Gastrocnemius medialis (tissue), 4 donors: ENCODE data around the gene POGK. TPM values are rescaled to one million over a fixed set of nuclear protein-coding genes. Genes with fewer than 3 reads are reported as not detected.

Experiments used
- ATAC-seq, 2 donors: fragments of 150-250 bp; one replicate each; pipeline ENCODE4 v1.9.1; 2016
- DNase-seq, 2 donors: peaks; one replicate each; pipeline ENCODE4 v3.0.0-alpha.2; 2019
- H3K27ac ChIP-seq, 4 donors: fragments of 200-600 bp; sonication (generic); 1 replicate in 1 of 4; 2 replicates in 3 of 4; pipeline ENCODE4 v1.5.1; 2016 to 2018; ENCODE audit warnings: mild to moderate bottlenecking in 2 of 4, moderate library complexity in 1 of 4
- H3K27me3 ChIP-seq, 3 donors: fragments of 200-600 bp; sonication (generic) in 2 of 3; 1 replicate in 1 of 3; 2 replicates in 2 of 3; pipeline versions ENCODE4 v1.5.1 to v1.6.0; 2016 to 2019; ENCODE audit warnings: mild to moderate bottlenecking in 1 of 3, moderate library complexity in 1 of 3
- H3K36me3 ChIP-seq, 2 donors: fragments of 200-600 bp; sonication (generic) in 1 of 2; one replicate each; pipeline ENCODE4 v1.5.1; 2017 to 2018
- H3K4me1 ChIP-seq, 2 donors: fragments of 200-600 bp; sonication (generic) in 1 of 2; one replicate each; pipeline ENCODE4 v1.5.1; 2016 to 2017; ENCODE audit warnings: mild to moderate bottlenecking in 2 of 2
- H3K4me3 ChIP-seq, 4 donors: fragments of 200-600 bp; sonication (generic) in 3 of 4; 1 replicate in 1 of 4; 2 replicates in 3 of 4; pipeline ENCODE4 v1.5.1; 2016 to 2019; ENCODE audit warnings: mild to moderate bottlenecking in 2 of 4
- H3K9me3 ChIP-seq, 3 donors: fragments of 200-600 bp; sonication (generic) in 2 of 3; 1 replicate in 1 of 3; 2 replicates in 2 of 3; pipeline ENCODE4 v1.5.1; 2016 to 2019
- CTCF ChIP-seq, 5 experiments: fragments of 450-650 bp in 3 of 5; fragments of 200-600 bp in 2 of 5; sonication (generic) in 2 of 5; IDR thresholded peaks in 4 of 5; conservative IDR thresholded peaks in 1 of 5; 1 replicate in 4 of 5; 2 replicates in 1 of 5; pipeline ENCODE4 v1.5.1; 2016 to 2019; ENCODE audit warnings: antibody characterized with exemption in 5 of 5, mild to moderate bottlenecking in 3 of 5, moderate library complexity in 3 of 5
- POLR2A ChIP-seq, 2 donors: fragments of 450-650 bp; IDR thresholded peaks; one replicate each; pipeline ENCODE4 v1.6.1; 2017; ENCODE audit warnings: antibody characterized with exemption in 2 of 2, mild to moderate bottlenecking in 2 of 2, moderate library complexity in 2 of 2
- in situ Hi-C, 4 donors: fragments of 200-750 bp; cut with MboI; loops; one replicate each; pipeline versions ENCODE4 v1.15.0 to v1.8.0; 2017; ENCODE audit warnings: low sequenced_read_pairs in 4 of 4
- intact Hi-C: fragments of 100-400 bp; cut with DNase I; formaldehyde crosslinking; loops from one replicate; pipeline ENCODE4 v1.15.1; 2023; ENCODE audit warnings: low total_unique reads
- total RNA-seq, 4 donors: library from RNA; depleted of rRNA; stranded (reverse); fragments of >200 nt; gene quantifications; one replicate each; pipeline versions ENCODE4 v1.1.0 to v1.2.3, GENCODE V29; 2016

The POGK gene
- total RNA-seq, 4 donors from 2014 or later = 6.6 to 9.6 (median 9.0) TPM

- ATAC-seq (no peak), DNase-seq (no peak)
- TF ChIP-seq CTCF (IDR thresholded peaks at IDR 0.05 in 4 of 5, conservative IDR thresholded peaks at IDR 0.05 in 1 of 5) = no peak
- H3K27me3 ChIP-seq = no peaks in the 10 kb centered on the region
- H3K36me3 ChIP-seq = peaks cover 0 to 84% of the 10 kb centered on the region in 2 donors
- H3K27ac ChIP-seq = no peak overlapping the region
- no peaks in the 10 kb centered on the region for H3K9me3 ChIP-seq
- no peaks in the 10 kb centered on the region for H3K4me1 ChIP-seq
- in situ Hi-C loops = no loop called here
- intact Hi-C loops = no loop called here
- H3K4me3 ChIP-seq = no peak overlapping the region
Observed at GRCh38 chr1:166859597-166859996, 20.3 kb downstream of the POGK start.

- TF ChIP-seq POLR2A (IDR thresholded peaks at IDR 0.05) = no peak
- no peak for TF ChIP-seq CTCF (IDR thresholded peaks at IDR 0.05 in 4 of 5, conservative IDR thresholded peaks at IDR 0.05 in 1 of 5)
- ATAC-seq = no peak
Observed at GRCh38 chr1:166865926-166866325, 26.7 kb downstream of the POGK start.

GRCh38 chr1:166868639-166869038, 29.4 kb downstream of the POGK start:
- in situ Hi-C loops = no loop called here

More at GRCh38 chr1:166865926-166866325, 26.7 kb downstream of the POGK start:
- intact Hi-C loops = no loop called here
- in situ Hi-C loops = no loop called here
- H3K27me3 ChIP-seq = no peaks in the 10 kb centered on the region
- H3K27ac ChIP-seq = no peak overlapping the region
- peaks cover 0 to 59% of the 10 kb centered on the region in 2 donors for H3K36me3 ChIP-seq
- peaks cover 0 to 1% of the 10 kb centered on the region in 2 donors for H3K4me1 ChIP-seq
- no peaks in the 10 kb centered on the region for H3K9me3 ChIP-seq
- H3K4me3 ChIP-seq = no peak overlapping the region
- no peak for DNase-seq

GRCh38 chr1:166869318-166870099, 30.2 kb downstream of the POGK start:
- no peak overlapping the region for H3K27ac ChIP-seq
- no peak overlapping the region for H3K4me3 ChIP-seq
- peaks cover 0 to 25% of the 10 kb centered on the region in 2 donors for H3K36me3 ChIP-seq
- TF ChIP-seq POLR2A (IDR thresholded peaks at IDR 0.05) = no peak
- peaks cover 3 to 18% of the 10 kb centered on the region in 2 donors for H3K4me1 ChIP-seq
- DNase-seq (no peak), ATAC-seq (no peak)
- no peaks in the 10 kb centered on the region for H3K9me3 ChIP-seq
- intact Hi-C loops = no loop called here
- in situ Hi-C loops = loop anchor here in 1 of 4 donors (5.0 kb wide), 1 partner anchor 32 kb away; the partner anchor contains the start of gene POGK
- H3K27me3 ChIP-seq = no peaks in the 10 kb centered on the region

More at GRCh38 chr1:166868639-166869038, 29.4 kb downstream of the POGK start:
- ATAC-seq = no peak
- no peaks in the 10 kb centered on the region for H3K27me3 ChIP-seq
- DNase-seq = no peak
- intact Hi-C loops = no loop called here
- H3K9me3 ChIP-seq = no peaks in the 10 kb centered on the region
- H3K27ac ChIP-seq = no peak overlapping the region
- peaks cover 2 to 10% of the 10 kb centered on the region in 2 donors for H3K4me1 ChIP-seq
- H3K36me3 ChIP-seq = peaks cover 0 to 34% of the 10 kb centered on the region in 2 donors
- H3K4me3 ChIP-seq = no peak overlapping the region
- TF ChIP-seq CTCF (IDR thresholded peaks at IDR 0.05 in 4 of 5, conservative IDR thresholded peaks at IDR 0.05 in 1 of 5) = no peak
- TF ChIP-seq POLR2A (IDR thresholded peaks at IDR 0.05) = no peak

- peaks cover 0 to 23% of the 10 kb centered on the region in 2 donors for H3K36me3 ChIP-seq
- no peak overlapping the region for H3K27ac ChIP-seq
- in situ Hi-C loops (loop anchor here in 1 of 4 donors (5.0 kb wide), 1 partner anchor 33 kb away; the partner anchor contains the start of gene POGK), intact Hi-C loops (no loop called here)
- H3K4me3 ChIP-seq = no peak overlapping the region
- TF ChIP-seq CTCF (IDR thresholded peaks at IDR 0.05 in 4 of 5, conservative IDR thresholded peaks at IDR 0.05 in 1 of 5) = no peak
- DNase-seq (no peak), ATAC-seq (no peak)
- H3K9me3 ChIP-seq = no peaks in the 10 kb centered on the region
- peaks cover 14 to 26% of the 10 kb centered on the region in 2 donors for H3K4me1 ChIP-seq
- H3K27me3 ChIP-seq = no peaks in the 10 kb centered on the region
Observed at GRCh38 chr1:166870584-166870983, 31.3 kb downstream of the POGK start.
